Amniotic stem cell (primary cell): ENCODE results near the gene GALNT10.
A peak's percentile ranks its signal among the peaks of the same experiment; 100 is the strongest.

Source experiments
- DNase-seq: peaks from one replicate; lab custom pipeline; 2025; lab: John Stamatoyannopoulos, UW

The GALNT10 gene

DNA sequence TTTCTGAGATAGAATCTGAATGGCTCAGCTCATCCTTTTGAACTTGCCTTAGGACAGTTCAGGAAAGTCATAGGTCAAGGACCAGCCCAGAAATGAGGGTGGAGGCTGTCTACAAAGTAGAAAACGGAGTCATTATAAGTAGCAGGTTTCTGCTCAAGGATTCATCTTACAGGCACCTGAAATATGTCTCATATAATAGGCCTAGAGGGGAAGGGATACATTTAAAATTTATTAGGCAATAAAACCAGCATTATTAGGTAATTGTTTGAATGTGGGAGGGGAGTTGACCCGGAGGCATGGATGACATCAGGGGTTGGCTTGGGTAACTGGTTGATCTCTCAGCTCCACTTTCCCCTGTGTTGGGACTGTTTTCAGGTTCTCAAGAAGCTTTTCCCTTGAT is 11.9 kb upstream of the GALNT10 start:
- DNase-seq = no peak

DNA sequence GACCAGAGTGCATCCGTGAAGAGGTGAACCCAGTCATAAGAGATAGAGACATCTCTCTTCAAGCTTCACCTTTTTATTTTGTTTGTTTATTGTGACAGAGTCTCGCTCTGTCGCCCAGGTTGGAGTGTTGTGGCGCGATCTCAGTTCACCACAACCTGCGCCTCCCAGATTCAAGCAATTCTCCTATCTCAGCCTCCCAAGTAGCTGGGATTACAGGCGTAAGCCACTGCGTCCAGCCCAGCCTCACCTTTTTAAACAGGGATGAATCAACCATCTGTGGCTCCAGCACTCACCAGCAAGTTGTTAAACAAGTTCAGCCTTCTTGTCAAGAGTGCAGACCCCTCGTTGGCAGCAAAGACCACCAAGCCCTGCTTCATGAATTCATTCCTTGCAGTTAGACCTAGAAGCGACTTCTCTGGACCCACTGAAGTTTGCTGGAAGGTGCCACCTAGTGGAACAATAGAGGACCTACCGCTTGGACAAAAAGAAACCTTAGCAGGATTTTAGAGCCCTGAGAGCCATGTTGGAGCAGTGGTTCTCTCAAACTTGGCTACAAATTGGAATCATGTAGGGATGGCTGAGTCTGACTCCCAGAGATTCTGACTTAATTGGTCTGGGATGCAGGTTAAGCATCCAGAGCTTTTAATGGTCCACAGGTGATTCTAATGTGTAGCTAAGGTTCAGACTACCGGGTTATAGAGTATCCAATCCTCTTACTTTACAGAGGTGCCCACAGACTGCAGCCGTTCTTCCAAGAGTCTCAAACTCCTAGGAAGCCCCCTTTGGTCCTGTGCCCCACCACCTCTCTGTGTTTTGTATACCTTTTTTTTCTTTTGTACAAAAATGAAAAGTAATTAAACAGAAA is 10.5 kb upstream of the GALNT10 start:
- DNase-seq = peak; percentile 33

DNA sequence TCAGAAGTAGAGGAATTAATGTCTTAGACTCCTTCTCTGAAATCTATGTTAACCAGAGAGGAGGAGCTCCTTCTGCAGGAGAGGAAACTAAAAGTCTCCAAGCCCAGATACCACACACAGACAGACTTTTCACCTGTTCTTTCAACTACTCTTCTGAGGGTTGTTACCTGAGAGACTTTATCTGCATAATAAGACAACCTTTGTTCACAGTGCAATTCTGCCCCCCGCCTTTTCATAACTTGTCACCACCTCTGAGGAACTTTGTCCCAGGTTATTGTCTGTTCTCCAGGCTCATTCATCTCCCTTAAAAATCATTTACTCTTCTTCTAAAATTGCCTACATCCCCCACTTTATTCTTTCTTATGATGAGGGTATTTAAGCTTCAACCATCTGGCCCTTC is 9.4 kb upstream of the GALNT10 start:
- DNase-seq = no peak

DNA sequence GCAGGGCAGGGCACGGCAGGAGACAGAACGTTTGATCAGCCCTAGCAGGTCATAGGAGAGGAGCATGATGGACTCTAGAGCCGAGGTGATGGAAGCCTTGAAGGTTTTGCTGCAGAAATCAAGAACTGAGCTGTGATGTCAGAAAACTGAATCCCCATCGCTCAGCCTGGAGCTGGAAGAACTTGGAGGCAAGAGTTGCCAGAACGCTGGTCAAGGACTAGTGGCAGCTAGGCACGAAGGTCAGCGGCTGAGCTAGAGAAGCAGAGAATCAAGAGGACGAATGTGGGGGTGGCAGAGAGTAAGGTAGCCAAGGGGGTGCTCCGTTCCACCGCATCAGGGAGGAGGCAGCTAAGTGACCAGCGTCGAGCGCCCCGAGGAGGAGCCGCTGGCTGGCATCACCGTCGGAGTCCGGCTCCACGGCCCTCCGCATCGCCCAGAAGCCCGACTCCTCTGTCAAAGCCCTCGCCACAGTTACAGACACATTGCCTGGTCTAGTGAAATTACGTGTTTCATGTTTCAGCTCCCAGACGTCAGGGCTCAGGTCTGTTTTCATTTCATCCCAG is 1.2 kb upstream of the GALNT10 start:
- no peak for DNase-seq

DNA sequence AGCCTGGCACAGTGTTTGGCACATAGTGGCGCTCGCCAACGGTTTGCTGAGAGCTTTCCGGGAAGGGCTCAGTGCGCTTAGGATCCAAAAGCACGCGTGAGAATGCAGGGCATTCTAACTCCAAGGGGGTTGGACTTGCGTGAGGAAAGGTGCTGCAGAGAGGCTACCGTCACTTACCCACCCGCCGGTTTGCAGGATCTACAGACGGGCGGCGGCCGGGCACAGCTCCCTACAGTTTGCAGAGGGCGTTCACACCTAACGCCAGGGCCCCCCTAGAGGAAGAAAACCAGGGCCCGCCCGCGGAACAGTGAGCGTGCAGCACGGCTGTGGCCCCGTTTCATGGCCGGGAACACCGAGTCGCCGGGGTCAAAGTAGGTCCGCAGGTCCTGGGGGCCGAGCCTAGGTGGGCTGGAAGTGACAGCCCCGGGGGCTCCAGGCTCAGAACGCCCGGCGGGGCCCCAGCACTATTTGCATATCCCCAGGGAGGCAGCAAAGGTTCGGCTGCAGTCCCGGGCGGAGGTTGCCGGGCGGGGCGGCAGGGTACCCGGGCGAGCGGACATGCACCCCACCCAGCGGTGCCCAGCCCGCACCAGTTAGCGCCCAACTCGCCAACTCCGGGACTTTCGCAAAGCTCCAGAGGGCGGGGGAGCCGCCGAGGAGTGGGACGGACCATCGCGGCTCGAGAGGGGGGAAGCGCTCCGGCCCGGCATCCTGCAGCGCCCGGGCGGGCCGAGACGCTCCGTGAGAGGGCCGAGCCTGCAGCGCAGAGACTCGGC is 526 bp upstream of the GALNT10 start:
- peak; percentile 75 for DNase-seq

DNA sequence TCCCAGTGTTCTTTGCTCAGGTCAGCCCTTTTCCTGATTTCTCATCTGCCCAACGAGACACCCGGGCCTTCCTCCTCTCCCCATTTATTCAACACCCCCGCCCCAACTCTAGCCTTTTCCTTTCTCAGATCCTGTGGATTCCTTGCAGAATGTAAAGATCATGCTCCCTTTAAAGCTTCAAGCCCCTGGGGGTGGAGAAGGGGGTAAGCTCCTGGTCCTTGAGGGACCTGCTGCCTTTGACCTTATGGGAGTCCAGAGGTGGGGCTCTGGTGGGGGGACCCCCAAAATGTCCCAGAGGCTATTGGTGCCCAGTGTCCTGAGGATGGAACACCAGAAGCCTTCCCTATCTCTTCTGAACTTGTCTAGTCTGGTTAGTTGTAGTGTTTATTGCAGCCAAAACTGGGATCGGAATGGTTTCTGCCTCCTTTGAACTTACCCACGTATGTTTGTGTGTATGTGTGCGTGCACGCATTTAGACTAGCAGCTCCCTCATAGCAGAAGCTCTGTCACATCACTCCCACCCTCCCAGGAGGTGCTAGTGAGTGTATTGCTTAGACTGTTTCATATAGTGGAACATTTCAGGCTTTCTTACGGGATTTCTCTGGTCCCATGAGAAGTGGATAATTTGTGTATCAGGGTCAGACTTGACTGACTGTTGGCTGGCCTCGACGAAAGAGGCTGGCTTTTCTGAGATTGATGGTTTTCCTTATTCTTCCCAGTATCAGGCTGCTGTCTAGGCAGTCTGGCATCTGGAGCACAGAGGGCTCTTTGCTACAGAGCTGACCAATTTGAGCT is 1.1 kb downstream of the GALNT10 start:
- DNase-seq = no peak

DNA sequence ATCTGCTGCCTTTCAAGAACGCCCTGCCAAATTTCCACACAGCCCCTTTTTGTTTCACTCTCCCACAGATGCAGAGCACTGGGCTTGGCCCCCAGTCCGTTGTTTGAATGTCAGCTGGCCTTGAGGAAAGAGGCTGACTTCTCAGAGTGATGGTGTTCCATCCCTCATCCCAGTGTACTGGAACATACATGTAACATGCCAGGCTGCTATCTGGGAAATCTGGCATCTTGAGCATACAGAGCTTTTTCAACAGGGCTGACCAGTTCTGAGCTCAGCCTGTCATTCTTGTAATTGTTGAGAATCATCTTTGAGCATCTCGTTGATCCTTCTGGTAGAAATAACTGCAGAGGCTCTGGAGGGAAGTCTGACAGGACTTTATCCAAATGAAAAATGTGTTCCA is 2.8 kb downstream of the GALNT10 start:
- DNase-seq = no peak

DNA sequence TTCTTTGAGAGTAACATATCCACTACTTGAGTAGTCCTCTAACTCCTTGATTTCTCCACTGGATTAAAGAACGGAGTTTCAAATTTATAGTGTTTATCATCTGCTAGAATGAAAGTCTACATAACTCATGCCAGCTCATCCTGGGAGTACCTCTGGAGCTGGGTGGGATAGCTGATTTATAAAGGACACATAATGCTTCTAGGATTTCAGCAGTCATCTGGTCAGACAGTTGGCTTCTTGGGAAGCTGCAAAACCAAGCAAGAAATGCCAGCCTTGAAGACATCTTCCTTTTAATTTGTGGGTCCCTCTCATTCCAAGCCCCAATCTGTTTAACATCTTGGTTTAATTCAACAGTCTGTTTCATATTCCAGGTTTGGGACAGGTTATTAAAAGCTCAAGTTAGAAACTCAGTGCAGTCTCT is 3.2 kb downstream of the GALNT10 start:
- no peak for DNase-seq

DNA sequence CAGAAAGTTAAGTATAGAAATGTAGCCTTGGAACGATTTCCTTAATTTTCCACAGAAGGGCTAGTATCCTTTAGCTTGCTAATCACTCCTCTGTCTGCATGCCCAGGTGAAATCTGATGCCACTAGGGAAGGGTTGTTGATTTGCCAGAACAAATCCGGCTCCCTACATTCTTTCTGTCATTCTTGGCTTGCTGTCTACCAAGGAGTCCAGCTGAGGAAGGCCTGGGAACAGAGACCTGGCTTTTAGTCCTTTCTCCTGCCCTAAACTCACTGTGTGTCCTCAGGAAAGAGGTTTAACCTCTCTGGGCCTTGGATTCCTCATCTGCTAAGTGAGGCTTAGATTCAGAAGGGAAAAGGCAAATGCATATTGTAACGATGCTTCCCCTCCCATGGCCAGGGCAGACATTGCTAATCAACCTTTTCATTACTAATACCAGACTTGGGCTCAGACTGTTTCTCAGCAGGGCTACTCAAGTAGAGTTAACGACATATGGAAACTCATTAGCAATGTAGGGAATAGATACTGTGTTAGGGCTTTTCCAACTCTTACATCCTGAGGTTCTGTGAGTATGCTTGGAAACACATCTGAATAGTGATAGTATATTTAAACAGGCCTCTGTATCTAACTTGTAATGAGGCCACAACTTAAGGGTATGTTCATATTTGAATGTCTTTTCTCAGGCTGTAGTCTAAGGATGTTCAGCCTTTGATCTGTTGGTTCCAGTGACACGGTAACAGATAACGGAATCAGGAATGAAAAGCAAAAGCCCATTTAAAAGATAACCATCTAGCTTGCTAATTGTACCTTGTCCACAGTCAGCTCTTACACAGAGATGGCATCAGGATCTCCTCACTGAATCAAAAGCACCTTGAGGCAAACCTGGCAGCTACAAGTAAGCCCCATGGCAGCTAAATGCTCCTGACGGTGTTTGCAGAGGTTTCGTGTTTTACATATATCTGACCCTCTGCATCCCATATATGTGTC is 4.1 kb downstream of the GALNT10 start:
- DNase-seq = no peak

DNA sequence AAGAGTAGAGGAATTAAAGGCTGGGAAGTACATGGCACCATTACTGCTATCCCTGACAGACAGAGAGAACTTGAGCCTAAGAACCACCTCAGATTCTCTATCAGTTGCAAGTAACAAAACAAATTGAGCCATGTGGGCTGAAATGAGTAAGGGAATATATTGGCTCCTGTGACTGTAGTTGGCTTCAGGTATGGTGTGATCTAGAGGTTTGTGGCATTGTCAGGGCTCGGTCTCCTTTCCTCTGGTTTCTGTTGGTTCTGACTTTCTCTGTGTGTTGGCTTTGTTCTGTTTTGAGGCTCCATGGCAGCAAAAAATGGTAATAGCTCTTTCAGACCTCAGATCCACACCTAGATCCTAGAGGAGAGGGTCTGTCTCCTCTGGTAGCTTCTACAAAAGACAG is 5.7 kb downstream of the GALNT10 start:
- DNase-seq = no peak

DNA sequence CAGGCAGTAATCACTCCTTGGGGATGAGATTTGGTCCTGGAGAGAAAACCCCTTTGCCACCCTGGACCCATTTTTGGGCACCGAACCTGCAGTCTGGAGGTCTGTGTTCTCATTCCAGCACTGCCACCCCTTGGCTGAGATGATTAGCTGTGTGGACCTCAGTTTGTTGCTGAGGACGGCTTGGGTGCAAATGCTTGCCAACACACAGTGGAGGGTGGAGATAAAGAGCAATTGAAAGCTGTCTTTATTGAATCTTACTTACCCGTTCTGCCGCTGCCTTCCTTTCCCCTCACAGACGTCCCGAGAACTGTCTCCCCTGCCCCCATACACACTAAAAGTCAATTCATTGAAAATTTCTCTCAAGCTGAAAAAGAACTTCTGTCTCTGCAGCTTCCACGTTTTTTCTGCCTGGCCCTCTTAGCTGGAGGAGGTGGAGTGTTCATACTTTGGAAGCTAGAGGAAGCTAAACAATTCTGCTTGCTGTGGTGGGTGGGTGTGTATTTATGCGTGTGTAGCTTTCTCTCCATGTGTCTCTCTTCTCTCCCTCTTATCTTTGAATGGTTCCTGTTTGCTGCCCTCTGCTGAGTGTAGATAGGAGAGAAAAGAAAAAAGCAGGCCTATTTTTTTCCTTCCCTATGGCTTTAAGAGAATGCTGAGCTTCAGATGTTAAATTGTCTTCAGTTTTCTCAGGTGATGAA is 6.6 kb downstream of the GALNT10 start:
- DNase-seq = peak; percentile 30

DNA sequence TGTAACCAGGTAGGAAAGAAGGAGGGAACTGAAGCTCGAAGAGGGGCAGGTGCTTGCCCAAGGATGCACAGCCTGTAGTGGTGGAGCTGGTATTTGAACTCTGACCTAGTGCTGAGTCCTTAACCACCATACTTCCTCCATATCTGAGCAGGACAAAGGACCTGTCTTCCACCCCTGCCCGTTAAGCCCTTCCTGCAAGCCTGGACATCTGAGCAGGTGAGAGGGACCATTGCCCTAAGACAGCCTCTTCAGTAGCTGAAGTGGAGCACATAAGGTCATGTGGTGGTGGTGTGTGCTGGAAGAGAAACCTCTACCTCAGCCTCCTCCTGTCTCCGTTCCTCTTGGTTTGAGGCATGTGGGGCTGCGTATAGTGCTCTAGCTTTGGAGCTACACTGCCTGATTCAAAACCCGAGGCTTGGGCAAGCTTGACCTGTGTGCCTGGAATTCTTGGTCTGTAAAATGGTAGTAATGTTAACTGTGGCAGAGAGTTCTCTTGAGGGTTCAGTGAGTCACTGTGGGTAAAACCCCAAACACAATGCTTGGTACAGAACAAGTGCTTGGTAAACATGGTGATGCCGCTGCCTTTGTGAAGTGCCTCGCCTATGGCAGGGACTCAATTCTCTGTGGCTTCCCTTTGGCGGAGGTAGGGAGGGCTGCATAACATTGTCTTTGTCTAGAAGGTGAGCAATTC is 7.4 kb downstream of the GALNT10 start:
- no peak for DNase-seq

DNA sequence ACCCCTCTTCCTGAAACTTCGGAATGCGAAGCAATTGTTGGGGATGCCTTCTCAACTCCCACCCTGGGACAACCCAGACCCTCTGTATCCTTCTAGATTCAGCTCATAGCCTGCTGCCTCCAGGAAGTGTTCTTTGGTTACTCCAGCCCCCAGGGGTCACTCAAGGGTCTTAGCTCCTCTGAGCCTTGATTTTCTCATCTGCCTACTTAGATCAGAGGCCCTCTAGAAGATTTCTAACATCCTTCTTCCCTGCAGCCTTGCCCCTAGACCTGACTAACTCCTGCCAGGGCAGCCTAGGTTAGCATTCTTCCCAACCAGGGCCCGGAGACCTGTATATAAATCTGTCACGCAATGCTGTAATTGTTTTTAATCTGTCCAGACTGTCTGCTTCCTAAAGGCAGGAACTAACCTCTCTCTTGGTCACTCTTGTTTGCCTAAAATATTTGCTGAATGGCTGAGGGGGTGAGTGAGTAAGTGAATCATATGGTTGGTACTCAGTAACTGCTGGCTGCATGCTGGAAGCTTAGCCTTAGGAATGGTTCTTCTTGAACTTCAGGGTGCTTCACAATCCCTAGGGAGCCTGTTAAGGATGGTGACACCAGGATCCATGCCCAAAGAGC is 8.2 kb downstream of the GALNT10 start:
- peak; percentile 68 for DNase-seq

DNA sequence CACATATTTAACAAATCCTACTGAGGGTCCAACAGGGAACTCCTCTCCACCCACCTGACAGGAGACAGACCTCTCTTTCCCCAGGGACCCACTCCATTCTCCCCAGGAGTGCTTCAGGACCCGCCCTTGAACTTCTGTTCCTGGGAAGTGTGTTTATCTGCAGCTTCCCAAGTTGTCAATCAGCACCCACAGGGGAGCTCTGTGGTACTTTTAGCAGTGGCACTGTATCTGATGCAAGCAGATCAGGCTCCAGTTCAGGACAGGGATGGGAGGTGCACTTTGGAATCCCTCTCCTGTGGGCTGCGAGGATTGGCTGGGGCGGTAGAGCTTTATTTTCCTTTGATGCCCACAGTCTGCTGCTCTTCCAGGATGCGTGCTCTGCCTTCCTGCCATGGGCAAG is 8.7 kb downstream of the GALNT10 start:
- no peak for DNase-seq

DNA sequence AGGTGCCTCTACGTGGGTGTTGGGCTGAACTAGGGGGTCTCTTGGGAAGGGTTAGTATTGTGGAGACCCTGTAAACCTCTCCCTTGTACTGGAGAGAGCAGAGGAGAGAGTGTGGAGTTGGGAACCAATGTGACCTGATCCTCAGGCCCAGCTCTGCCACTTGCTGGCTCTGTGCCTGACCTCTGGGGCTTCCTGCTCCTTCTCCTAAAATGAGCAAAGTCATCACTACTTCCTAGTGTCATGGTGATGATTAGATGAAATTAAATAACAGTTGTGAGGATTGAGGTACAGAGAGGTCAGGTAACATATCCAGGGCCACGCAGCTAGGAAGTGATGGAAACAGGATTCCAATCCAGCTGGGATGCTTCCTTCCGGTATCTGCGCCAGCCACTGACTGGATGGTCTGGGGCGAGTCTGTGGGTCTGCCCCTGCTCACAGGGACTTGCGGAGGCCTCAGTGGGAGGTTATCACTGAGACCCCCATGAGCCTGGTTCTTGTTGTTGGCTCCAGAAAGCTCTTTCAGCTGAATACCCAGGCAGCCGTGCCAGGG is 9.2 kb downstream of the GALNT10 start:
- DNase-seq = no peak

DNA sequence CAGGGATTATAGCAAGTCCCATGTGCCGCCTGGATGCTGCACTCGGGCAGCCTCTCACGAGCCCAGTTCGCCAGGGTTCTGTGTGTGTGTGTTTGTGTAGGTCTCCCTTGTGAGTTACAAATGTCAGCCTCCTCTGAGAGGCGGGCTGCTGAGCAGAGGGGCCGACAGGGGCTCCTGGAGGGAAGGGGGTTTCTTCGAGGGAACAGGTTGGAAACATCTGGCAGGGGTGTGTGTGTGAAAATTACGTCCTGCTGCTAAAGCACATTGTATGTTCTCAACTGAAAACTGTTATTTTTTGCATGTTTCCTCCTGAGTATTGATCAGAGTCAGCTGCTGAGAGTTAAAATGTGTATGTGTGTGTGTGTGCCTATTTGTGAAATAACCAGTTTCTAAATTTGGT is 9.7 kb downstream of the GALNT10 start:
- DNase-seq = no peak

DNA sequence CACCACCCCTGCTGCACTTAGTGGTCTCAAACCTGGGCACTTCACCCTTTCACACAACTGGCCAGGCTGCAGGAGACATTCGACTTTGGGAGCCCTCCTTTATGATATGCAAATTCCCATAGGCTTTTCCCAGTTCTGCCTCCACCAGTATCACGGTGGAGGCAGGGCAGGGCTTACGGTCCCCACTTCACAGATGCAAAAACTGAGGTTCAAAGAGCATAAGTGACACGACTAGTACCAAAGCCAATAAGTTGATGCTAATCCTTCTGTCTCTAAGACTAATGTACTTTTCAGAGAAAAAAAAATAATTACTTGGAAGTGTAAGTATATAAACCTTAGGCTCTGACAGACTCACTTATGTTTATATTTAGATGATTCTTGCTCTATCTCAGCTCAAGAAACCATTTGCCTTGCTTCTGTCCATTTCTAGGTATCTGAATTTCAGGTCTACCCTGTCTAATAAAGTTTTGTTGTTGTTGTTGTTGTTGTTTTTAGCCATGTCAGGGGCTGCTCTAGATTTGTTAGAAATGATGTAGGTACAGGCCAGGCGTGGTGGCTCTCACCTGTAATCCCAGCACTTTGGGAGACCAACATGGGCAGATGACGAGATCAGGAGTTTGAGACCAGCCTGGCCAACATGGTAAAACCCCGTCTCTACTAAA is 10.7 kb downstream of the GALNT10 start:
- no peak for DNase-seq
